WTC11 (cell line): ENCODE data around the gene FGF14. TPM values are rescaled to one million over a fixed set of nuclear protein-coding genes. Genes with fewer than 3 reads are reported as not detected.

ENCODE experiments used
- ATAC-seq: fragments of 200-7000 bp; cut with Tn5 transposase; 2 replicates; pipeline ENCODE4 v1.10.0; 2021; ENCODE audit warnings: mild to moderate bottlenecking, moderate library complexity
- CTCF ChIA-PET: fragments of 300-600 bp; sonication (Branson Sonifier 250); formaldehyde crosslinking; loops from one replicate; lab custom pipeline; 2021; ENCODE audit warnings: antibody characterized with exemption; lab: Charles Lee
- POLR2A ChIA-PET: fragments of 350-600 bp; sonication (Branson Sonifier 250); formaldehyde crosslinking; loops from one replicate; lab custom pipeline; 2021; ENCODE audit warnings: antibody characterized with exemption; lab: Charles Lee
- DNase-seq: peaks from one replicate; pipeline ENCODE4 v3.0.0; 2021; ENCODE audit warnings: low spot score
- H3K27ac Mint-ChIP-seq: 2 replicates; pipeline ENCODE4 v1.8.0; 2021; ENCODE audit warnings: mixed read lengths
- H3K27me3 Mint-ChIP-seq: 2 replicates; pipeline ENCODE4 v1.8.0; 2021; ENCODE audit warnings: low read depth, mild to moderate bottlenecking, moderate library complexity, mixed read lengths
- H3K36me3 Mint-ChIP-seq: 2 replicates; pipeline ENCODE4 v1.8.0; 2021; ENCODE audit warnings: mixed read lengths
- H3K4me1 Mint-ChIP-seq: 2 replicates; pipeline ENCODE4 v1.8.0; 2022; ENCODE audit warnings: mixed read lengths
- H3K4me3 Mint-ChIP-seq: 2 replicates; pipeline ENCODE4 v1.8.0; 2021; ENCODE audit warnings: mild to moderate bottlenecking, moderate library complexity, mixed read lengths
- H3K9me3 Mint-ChIP-seq: 2 replicates; pipeline ENCODE4 v1.8.0; 2021; ENCODE audit warnings: mixed read lengths
- ARID4B ChIP-seq: sonication (generic); formaldehyde crosslinking; IDR thresholded peaks from 2 replicates; pipeline ENCODE4 v1.8.0; 2023; ENCODE audit warnings: missing genetic modification reagents, mild to moderate bottlenecking, borderline replicate concordance
- CDX4 ChIP-seq: fragments of 250-450 bp; sonication (Bioruptor Pico); IDR thresholded peaks from 2 replicates; pipeline ENCODE4 v1.9.0; 2021; ENCODE audit warnings: moderate library complexity, mild to moderate bottlenecking, inconsistent platforms, borderline replicate concordance
- CTCF ChIP-seq: fragments of 200-600 bp; IDR thresholded peaks from 2 replicates; pipeline ENCODE4 v1.8.0; 2022; ENCODE audit warnings: antibody characterized with exemption
- E2F1 ChIP-seq: sonication (generic); formaldehyde crosslinking; IDR thresholded peaks from 2 replicates; pipeline ENCODE4 v1.8.0; 2022; ENCODE audit warnings: mild to moderate bottlenecking, missing genetic modification reagents
- E2F4 ChIP-seq: sonication (generic); formaldehyde crosslinking; IDR thresholded peaks from 2 replicates; pipeline ENCODE4 v1.8.1; 2022; ENCODE audit warnings: low read depth, mild to moderate bottlenecking, moderate library complexity, missing genetic modification reagents, borderline replicate concordance
- IRF1 ChIP-seq: sonication (generic); formaldehyde crosslinking; IDR thresholded peaks from 2 replicates; pipeline ENCODE4 v1.8.0; 2023; ENCODE audit warnings: missing genetic modification reagents
- OVOL2 ChIP-seq: fragments of 250-450 bp; sonication (Bioruptor Pico); IDR thresholded peaks from 2 replicates; pipeline ENCODE4 v1.9.0; 2021; ENCODE audit warnings: mild to moderate bottlenecking, borderline replicate concordance
- PRDM15 ChIP-seq: sonication (generic); formaldehyde crosslinking; IDR thresholded peaks from 2 replicates; pipeline ENCODE4 v1.8.0; 2022; ENCODE audit warnings: missing genetic modification reagents
- ZNF219 ChIP-seq: sonication (generic); formaldehyde crosslinking; IDR thresholded peaks from 2 replicates; pipeline ENCODE4 v1.8.0; 2023; ENCODE audit warnings: missing genetic modification reagents, mild to moderate bottlenecking, borderline replicate concordance
- total RNA-seq: library from RNA; stranded (reverse); gene quantifications from 3 replicates; pipeline ENCODE4 v1.2.3, GENCODE V29; 2021

Gene FGF14
- total RNA-seq, 1 experiment from 2014 or later: 0.28 TPM

GRCh38 chr13:102142473-102142826 is 259.4 kb downstream of the FGF14 start (continued):
- no peak for TF ChIP-seq PRDM15 (CRISPR knock-in tag)
- TF ChIP-seq OVOL2 (CRISPR knock-in tag): no peak
- no peak for TF ChIP-seq E2F4 (CRISPR knock-in tag)
- TF ChIP-seq IRF1 (CRISPR knock-in tag): no peak
- TF ChIP-seq ARID4B: no peak

- DNase-seq (no peak), ATAC-seq (no peak)
- TF ChIP-seq ZNF219 (CRISPR knock-in tag) (no peak), E2F1 (CRISPR knock-in tag) (no peak), CTCF (peak; percentile 40; the same call in 1 of the 2 replicates), CDX4 (CRISPR knock-in tag) (no peak)
- POLR2A ChIA-PET: no interaction called here
- Mint-ChIP-seq H3K4me1 (no peaks in the 10 kb centered on the region), H3K27ac (no peak overlapping the region), H3K36me3 (no peaks in the 10 kb centered on the region), H3K4me3 (no peak overlapping the region), H3K9me3 (no peaks in the 10 kb centered on the region), H3K27me3 (no peaks in the 10 kb centered on the region)
- CTCF ChIA-PET: interaction anchor here (0.6 to 3.9 kb wide), 20 partner anchors 9 to 450 kb away, joined by 3 to 22 read pairs (median 4); no protein-coding TSS in a partner anchor
Observed at GRCh38 chr13:102141625-102142472, 260.0 kb downstream of the FGF14 start.
